Measurements from ENCODE around the gene KIRREL3. TPM values are rescaled to one million over a fixed set of nuclear protein-coding genes. Genes with fewer than 3 reads are reported as not detected.

The KIRREL3 gene
- total and polyA plus RNA-seq, 4 donors = 0.02 to 0.71 (median 0.15) TPM; not detected in 1

DNA sequence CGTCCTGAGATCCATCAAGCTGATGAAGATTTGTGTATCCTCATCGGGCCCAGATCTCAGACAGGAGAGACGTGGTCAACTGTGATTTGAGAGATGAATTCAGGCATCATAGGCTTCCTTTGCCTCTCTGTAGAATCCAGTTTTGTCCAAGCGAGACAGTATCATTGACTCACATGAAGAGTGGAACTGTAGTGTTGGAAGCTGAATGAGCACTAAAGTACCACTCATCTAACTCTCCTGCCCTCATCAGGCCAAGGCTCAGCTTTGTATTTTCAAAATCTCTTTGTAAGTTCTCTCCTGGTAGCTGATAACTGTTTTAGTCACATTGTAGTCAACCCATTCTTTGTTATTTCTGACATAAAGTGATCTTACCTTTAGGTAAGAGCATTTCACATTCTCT, 85.1 kb downstream of the KIRREL3 start:
- Histone ChIP-seq H3K27me3 (ENCODE audit: control insufficient read depth in 3 of 3, insufficient read depth in 3 of 3, low read length in 2 of 3) (no peaks in the 10 kb centered on the region), H3K4me3 (no peak overlapping the region), H3K36me3 (ENCODE audit: control insufficient read depth in 4 of 4, insufficient read depth in 4 of 4, low read length in 4 of 4) (no peaks in the 10 kb centered on the region), H3K9me3 (ENCODE audit: control insufficient read depth in 4 of 4, insufficient read depth in 3 of 4, low read length in 3 of 4) (no peaks in the 10 kb centered on the region), H3K4me1 (ENCODE audit: control insufficient read depth in 5 of 5, insufficient read depth in 5 of 5, low read length in 5 of 5) (no peaks in the 10 kb centered on the region), H3K9ac (ENCODE audit: insufficient read depth in 1 of 2, low read length in 2 of 2) (no peak overlapping the region), H3K27ac (ENCODE audit: low read depth in 1 of 2, low read length in 1 of 2) (no peak overlapping the region)
- TF ChIP-seq, protein P1, sequence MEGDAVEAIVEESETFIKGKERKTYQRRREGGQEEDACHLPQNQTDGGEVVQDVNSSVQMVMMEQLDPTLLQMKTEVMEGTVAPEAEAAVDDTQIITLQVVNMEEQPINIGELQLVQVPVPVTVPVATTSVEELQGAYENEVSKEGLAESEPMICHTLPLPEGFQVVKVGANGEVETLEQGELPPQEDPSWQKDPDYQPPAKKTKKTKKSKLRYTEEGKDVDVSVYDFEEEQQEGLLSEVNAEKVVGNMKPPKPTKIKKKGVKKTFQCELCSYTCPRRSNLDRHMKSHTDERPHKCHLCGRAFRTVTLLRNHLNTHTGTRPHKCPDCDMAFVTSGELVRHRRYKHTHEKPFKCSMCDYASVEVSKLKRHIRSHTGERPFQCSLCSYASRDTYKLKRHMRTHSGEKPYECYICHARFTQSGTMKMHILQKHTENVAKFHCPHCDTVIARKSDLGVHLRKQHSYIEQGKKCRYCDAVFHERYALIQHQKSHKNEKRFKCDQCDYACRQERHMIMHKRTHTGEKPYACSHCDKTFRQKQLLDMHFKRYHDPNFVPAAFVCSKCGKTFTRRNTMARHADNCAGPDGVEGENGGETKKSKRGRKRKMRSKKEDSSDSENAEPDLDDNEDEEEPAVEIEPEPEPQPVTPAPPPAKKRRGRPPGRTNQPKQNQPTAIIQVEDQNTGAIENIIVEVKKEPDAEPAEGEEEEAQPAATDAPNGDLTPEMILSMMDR (IDR thresholded peaks at IDR 0.05; ENCODE audit: control extremely low read depth, extremely low read depth) = no peak
- ATAC-seq (ENCODE audit: insufficient read depth, low FRiP score) (no peak), DNase-seq (no peak)
- whole genome bisulfite sequencing, 2 donors = 83 to 89% methylated on average over 4 of the region's 4 CpGs

DNA sequence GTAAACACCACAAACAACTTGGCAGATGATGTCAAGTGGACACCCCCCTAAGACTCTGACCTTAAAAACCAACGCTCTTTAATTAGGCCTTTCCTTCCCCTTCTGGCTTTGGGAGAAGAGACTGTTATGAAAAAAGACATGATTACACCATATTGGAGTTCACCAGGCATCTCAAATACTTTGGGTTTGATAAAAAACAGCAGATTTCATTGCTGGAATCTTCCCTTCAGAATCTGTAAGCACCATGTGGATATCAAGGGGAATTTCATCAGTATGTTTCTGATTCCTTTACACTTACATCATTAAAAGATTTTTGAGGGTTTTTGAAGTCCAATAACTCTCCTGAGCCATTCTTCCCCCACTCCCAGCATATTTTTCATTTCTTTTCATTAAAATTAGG, 85.6 kb downstream of the KIRREL3 start:
- no peak for DNase-seq
- Histone ChIP-seq H3K36me3 (ENCODE audit: control insufficient read depth in 4 of 4, insufficient read depth in 4 of 4, low read length in 4 of 4) (no peaks in the 10 kb centered on the region), H3K9me3 (ENCODE audit: control insufficient read depth in 4 of 4, insufficient read depth in 3 of 4, low read length in 3 of 4) (no peaks in the 10 kb centered on the region), H3K4me1 (ENCODE audit: control insufficient read depth in 5 of 5, insufficient read depth in 5 of 5, low read length in 5 of 5) (no peaks in the 10 kb centered on the region), H3K27me3 (ENCODE audit: control insufficient read depth in 3 of 3, insufficient read depth in 3 of 3, low read length in 2 of 3) (no peaks in the 10 kb centered on the region), H3K9ac (ENCODE audit: insufficient read depth in 1 of 2, low read length in 2 of 2) (no peak overlapping the region), H3K27ac (ENCODE audit: low read depth in 1 of 2, low read length in 1 of 2) (no peak overlapping the region), H3K4me3 (no peak overlapping the region)
- no peak for ATAC-seq (ENCODE audit: insufficient read depth, low FRiP score)
- WGBS, 2 donors = 73 to 74% methylated on average over 1 of the region's 1 CpG
- TF ChIP-seq, protein P1 (IDR thresholded peaks at IDR 0.05; ENCODE audit: control extremely low read depth, extremely low read depth) = no peak

DNA sequence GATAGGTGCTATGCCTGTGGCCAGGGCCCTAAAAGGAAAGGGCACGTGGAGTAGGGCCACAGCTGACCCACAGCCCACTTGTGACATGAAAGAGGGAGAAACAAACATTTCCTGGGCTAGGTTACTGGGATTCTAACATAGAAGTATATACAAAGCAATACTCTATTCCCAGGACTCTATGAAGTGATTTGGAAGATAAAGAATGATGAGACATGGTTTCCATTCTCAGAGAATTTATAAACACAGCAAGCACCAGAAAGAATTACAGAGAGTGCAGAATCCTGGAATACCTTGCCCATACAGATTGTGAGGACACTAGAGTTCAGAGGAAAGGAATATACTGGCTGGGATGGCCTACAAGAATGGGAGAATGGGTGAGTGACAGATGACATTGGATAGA, 86.4 kb downstream of the KIRREL3 start:
- H3K9me3 ChIP-seq (ENCODE audit: control insufficient read depth in 4 of 4, insufficient read depth in 3 of 4, low read length in 3 of 4) = no peaks in the 10 kb centered on the region
- no peaks in the 10 kb centered on the region for H3K27me3 ChIP-seq (ENCODE audit: control insufficient read depth in 3 of 3, insufficient read depth in 3 of 3, low read length in 2 of 3)
- TF ChIP-seq, protein P1 (IDR thresholded peaks at IDR 0.05; ENCODE audit: control extremely low read depth, extremely low read depth) = no peak
- no peak overlapping the region for H3K9ac ChIP-seq (ENCODE audit: insufficient read depth in 1 of 2, low read length in 2 of 2)
- no peak for ATAC-seq (ENCODE audit: insufficient read depth, low FRiP score)
- 60 to 73% methylated on average over 1 of the region's 1 CpG for WGBS, 2 donors
- H3K4me3 ChIP-seq = no peak overlapping the region
- H3K4me1 ChIP-seq (ENCODE audit: control insufficient read depth in 5 of 5, insufficient read depth in 5 of 5, low read length in 5 of 5) = no peaks in the 10 kb centered on the region
- H3K36me3 ChIP-seq (ENCODE audit: control insufficient read depth in 4 of 4, insufficient read depth in 4 of 4, low read length in 4 of 4) = no peaks in the 10 kb centered on the region
- no peak overlapping the region for H3K27ac ChIP-seq (ENCODE audit: low read depth in 1 of 2, low read length in 1 of 2)
- DNase-seq = no peak

DNA sequence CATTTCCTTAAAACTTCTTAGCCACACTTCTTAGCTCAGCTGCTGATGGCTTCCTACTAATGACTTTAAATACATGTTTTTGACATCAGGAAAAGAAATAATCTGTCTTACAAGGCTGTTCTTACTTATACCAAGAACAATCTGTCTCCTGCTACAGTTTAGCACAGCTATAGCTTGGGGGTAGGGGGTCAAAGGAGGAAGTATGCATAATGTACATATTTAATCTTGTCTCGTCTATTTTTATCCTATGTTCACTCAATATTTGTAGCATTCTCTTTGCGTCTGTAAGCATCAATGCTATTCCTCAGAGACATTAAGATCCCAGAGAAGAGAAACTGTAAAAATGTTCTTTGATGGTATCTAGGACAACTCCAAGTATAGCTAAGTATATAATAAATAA, 96.0 kb downstream of the KIRREL3 start:
- TF ChIP-seq, protein P1 (IDR thresholded peaks at IDR 0.05; ENCODE audit: control extremely low read depth, extremely low read depth) = no peak
- no peak overlapping the region for H3K9ac ChIP-seq (ENCODE audit: insufficient read depth in 1 of 2, low read length in 2 of 2)
- DNase-seq = no peak
- 76% methylated on average over 2 of the region's 2 CpGs for WGBS, 2 donors
- H3K9me3 ChIP-seq (ENCODE audit: control insufficient read depth in 4 of 4, insufficient read depth in 3 of 4, low read length in 3 of 4) = peaks cover 0 to 2% (median 0%) of the 10 kb centered on the region in 4 donors
- H3K27ac ChIP-seq (ENCODE audit: low read depth in 1 of 2, low read length in 1 of 2) = no peak overlapping the region
- no peak for ATAC-seq (ENCODE audit: insufficient read depth, low FRiP score)
- H3K4me1 ChIP-seq (ENCODE audit: control insufficient read depth in 5 of 5, insufficient read depth in 5 of 5, low read length in 5 of 5) = peaks cover 0 to 5% (median 0%) of the 10 kb centered on the region in 5 donors
- no peaks in the 10 kb centered on the region for H3K27me3 ChIP-seq (ENCODE audit: control insufficient read depth in 3 of 3, insufficient read depth in 3 of 3, low read length in 2 of 3)
- no peak overlapping the region for H3K4me3 ChIP-seq
- no peaks in the 10 kb centered on the region for H3K36me3 ChIP-seq (ENCODE audit: control insufficient read depth in 4 of 4, insufficient read depth in 4 of 4, low read length in 4 of 4)
